GM18858 (cell line): ENCODE data around the gene CHFR.
"Not testable (repeated sequence)": the region's sequence is repeated elsewhere in the genome, so short reads cannot be mapped to it uniquely, and the experiment has no call there.

Experiments used
- ATAC-seq: cut with Tn5 transposase; IDR thresholded peaks from one replicate; pipeline ENCODE4 v1.9.1; 2021; ENCODE audit not compliant: unreplicated experiment

The CHFR gene, protein sequence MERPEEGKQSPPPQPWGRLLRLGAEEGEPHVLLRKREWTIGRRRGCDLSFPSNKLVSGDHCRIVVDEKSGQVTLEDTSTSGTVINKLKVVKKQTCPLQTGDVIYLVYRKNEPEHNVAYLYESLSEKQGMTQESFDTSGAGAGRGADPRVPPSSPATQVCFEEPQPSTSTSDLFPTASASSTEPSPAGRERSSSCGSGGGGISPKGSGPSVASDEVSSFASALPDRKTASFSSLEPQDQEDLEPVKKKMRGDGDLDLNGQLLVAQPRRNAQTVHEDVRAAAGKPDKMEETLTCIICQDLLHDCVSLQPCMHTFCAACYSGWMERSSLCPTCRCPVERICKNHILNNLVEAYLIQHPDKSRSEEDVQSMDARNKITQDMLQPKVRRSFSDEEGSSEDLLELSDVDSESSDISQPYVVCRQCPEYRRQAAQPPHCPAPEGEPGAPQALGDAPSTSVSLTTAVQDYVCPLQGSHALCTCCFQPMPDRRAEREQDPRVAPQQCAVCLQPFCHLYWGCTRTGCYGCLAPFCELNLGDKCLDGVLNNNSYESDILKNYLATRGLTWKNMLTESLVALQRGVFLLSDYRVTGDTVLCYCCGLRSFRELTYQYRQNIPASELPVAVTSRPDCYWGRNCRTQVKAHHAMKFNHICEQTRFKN

DNA sequence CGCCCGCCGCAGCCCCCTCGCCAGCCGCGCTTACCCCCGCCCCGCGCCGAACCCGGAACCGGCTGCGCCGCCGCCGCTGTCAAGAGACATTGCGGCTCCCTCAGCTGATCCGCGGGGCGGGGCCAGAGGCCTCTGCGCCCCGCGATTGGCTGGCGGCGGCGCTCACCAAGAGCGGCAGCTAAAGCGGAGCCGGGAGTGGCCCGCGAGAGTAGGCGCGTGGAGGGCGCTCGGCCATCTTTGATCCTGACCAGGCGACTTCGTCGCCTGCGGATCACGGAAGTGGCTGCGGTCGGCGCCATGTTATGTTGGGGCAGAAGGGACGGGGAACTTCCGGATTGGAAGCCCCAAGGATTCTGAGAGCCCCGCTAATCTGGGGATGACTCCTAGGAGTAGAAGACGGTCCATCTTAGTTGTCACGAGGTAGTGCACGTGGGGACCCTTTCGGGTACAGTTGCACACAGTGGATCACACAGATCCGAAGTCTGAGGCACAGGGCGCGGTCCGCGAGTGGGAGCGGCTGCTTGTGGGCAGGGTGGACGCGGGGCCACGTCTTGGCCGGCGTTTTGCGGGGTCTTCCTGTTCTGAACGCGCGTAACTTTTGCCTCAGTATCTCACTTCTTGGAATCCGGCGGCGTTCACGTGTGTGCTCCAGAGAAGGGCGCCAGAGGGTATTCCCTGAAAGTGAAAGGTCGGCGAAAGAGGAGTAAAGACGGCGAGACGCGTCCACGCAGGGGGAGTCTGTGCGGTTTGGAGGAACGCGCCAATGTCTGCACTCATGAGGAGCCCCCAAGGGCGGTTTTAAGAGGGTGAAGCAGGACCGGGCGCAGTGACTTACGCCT is at the start of gene CHFR:
Gene CHFR (minus strand): TSS at position 93 of the 839 bp plus-strand sequence. CDS start 277 bp downstream, outside the sequence.
- peak; percentile 96 for ATAC-seq

DNA sequence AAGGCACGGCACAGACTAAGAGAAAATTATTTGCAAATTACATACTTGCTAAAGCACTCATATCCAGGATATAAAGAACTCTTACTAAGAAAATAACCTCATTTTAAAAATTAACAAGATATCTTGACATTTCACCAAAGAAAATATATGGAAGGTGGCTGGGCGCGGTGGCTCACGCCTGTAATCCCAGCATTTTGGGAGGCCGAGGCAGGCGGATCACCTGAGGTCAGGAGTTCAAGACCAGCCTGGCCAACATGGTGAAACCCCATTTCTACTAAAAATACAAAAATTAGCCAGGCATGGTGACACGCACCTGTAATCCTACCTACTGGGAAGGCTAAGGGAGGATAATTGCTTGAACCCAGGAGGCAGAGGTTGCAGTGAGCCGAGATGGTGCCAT is 49.5 kb upstream of the CHFR start:
- ATAC-seq, result not testable (repeated sequence)

DNA sequence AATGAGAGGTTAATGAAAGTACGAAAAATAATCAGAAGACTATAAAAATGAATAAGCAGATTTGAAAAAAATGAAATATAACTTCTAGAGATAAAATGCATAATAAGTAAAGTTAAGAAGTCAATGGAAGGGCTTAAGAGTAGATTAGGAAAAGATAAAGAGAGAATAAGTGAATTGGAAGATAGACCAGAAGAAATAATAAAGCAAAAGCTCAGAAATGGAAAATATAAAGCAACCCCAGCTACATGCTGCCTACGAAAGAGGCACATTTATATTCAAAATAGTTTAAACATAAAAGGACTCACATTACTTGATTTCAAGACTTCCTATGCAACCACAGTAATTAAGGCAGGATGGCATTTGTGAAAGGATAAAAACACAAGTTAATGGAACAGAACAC is 48.8 kb upstream of the CHFR start:
- no peak for ATAC-seq

DNA sequence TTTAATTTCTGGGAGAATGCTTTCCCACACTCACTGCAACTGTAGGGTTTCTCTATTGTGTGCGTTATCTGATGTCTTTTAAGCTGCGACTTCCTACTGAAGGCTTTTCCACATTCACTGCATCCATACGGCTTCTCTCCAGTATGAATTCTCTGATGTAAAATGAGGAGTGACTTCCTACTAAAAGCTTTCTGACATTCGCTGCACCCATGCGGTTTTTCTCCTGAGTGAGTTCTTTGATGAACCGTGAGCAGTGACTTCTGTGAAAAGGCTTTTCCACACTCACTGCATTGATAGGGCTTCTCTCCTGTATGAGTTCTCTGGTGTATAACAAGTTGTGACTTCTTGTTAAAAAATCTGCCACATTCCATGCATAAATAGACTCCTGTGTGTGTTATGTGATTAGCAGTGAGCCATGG is 39.0 kb upstream of the CHFR start:
- ATAC-seq, result no peak

DNA sequence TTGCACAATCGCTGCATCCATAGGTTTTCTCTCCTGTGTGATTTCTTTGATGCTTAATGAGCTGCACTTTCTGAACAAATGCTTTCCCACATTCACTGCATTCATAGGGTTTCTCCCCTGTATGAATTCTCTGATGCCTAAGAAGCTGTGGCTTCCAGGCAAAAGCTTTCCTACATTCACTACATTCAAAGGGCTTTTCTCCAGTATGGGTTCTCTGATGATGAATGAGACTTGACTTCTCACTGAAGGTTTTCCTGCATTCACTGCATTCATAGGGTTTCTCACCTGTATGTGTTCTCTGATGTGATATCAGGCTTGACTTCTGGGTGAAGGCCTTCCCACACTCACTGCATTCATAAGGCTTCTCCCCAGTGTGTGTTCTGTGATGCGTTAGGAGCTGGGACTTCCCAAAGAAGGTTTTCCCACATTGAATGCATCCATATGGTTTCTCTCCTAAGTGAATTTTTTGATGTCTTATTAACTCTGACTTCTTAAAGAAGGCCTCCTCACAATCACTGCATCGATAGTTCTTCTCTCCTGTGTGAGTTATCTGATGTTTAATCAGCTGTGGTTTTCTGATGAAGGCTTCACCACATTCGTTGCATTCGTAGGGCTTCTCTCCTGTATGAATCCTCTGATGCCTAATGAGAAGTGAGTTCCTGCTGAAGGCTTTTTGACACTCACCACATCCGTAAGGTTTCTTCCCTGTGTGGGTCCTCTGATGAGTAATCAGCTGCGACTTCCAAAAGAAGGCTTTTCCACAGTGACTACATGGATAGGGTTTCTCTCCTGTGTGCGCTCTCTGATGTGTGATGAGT is 38.4 kb upstream of the CHFR start:
- no peak for ATAC-seq

DNA sequence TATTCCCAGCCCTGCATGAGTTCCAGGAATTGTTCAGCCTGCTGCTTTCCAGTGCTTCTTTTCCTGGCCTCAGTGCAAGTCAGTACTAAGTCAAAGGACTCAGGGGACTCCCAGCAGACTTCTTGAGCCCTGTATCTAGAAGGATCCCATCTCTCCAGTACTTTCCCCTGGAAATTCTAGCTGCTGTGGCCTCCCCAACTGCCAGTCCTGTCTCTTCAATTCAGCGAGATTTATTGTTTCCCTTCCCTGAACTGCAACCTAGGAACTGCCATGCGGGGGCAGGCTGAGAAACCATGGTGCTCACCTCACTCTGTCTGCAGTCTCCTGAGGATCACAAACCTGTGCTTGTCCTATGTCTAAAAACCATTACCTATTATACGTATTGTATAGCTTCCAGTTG is 37.0 kb upstream of the CHFR start:
- ATAC-seq, result no peak

DNA sequence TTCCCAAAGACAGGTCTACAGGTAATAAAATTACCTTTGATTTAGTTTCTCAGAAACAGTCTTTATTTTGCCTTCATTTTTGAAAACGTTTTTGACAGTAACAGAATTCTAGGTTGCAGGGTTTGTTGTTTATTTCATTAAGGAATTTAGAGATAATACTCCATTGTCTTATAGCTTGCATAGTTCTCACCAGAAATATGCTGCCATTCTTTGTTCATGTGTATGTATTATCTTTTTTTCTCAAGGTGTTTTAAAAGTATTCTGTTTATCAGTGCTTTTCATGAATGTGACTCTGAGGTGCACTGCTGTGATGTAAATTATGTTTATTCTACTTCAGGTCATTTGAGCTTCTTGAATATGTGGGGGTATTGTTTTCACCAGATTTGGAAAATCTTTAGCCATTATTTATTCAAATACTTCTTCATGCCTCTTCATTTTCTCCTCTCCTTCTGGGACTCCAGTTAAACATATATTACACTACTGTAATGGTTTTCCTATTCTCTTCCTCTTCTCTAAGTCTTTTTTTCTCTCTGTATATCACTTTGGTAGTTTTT is 36.0 kb upstream of the CHFR start:
- no peak for ATAC-seq

DNA sequence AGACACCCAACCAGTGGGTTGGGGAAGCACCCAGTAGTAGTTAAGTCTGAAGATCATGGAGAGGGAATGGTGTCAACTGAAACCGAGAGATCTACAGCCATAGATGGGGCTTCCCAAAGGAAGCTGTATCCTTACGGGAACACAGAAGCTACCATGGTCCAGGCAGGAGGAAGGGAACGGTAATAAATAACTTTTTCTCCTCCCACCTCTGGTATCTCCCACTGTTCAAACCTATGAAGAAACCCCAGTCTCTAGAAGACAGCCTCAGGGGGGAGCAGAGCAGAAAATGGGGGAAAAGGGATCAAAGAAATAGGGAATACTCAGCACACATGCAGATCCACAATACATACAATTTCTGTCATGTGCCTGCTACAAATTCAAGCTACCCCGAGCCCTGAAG is 35.3 kb upstream of the CHFR start:
- ATAC-seq, result no peak

DNA sequence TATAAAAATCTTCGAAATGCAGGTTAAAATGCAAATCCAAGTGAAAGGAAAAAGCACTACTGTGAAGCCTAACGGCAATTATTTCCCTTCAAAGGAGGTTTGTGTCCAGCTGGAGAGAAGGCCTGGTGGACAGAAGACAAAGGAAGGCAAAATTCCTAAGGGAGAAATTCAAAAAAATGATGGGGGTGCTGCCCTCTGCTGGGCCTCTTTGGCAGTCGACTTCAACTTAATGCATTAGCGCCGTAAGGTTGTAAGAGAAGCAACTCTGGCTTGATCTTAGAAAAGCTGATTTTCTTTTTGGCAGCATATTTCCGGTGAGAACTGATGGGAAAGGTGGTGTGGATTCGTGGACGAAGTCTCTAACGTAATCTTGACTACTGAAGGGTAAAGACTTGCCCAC is 34.3 kb upstream of the CHFR start:
- no peak for ATAC-seq

DNA sequence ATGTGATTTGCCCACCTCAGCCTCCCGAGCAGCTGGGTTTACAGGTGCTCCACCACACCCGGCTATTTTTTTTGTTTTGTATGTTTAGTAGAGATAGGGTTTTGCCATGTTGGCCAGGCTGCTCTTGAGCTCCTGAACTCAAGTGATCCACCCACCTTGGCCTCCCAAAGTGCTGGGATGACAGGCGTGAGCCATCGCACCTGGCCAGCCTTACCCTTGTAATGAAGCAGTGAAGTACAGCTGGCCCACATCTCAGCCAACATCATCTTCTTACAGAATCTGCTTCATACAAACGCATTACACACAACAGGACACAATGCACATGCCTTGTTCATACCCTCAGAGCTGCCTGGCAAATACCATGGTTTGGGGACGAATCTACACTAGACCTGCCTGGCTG is 31.3 kb upstream of the CHFR start:
- ATAC-seq, result no peak

DNA sequence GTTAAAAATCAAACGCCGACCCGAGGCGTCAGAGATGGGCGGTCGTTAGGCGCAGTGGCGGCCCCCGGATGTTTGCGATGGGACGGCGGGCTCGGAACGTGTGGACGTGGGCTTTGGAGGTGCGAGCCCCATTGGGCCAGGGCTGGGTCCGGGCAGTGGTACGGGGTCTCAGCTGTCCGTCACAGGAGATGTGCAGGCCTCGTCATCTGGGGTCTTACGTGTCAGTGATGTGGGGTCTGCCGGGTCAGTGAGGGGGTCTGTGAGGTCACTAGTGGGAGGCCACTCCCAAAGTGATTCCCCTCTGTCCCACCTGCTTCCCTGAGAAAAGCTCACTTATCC is 21.6 kb upstream of the CHFR start:
- no peak for ATAC-seq

DNA sequence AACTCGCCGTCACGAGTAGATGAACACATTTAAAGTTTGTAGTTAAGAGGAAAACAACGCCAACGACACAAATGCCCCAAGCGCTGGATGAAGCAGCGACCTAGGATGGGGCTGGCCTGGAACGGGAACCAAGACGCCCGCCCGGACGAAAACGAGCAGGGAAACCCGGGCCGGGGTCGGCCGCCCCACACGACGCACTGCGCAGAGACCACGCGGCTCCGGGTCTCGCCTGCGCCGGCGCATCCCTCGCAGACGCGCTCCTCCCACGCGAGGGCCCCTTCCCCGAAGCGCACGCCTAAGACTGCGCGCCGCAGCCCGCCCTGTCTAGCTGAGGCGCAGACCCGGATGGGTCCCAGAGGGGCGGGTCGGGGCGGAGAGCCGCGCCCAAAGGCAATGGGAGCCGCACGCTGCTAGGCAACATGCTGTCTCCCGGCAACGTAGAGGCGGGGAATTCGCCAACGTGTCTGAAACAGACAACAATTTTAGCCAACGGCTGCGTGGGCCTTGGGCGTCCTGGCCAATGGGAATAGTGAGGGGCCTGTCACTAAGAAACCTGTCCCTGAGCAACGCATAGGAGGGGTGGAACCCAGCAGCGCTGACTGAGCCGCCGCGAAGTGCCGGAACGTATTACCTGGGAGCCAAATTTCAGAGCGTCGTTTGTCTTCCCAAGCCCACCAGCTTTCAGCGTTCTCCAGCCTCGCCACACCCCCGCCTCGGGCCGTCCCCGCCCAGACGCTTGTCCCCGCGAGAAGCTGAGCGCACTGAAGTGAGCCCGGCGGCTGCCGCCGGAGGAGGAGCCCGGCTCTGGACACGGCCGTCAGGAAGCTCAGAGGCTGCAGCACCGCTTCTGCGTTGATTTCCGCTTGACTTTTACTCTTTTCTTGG is 21.0 kb upstream of the CHFR start:
- peak; percentile 92 for ATAC-seq

DNA sequence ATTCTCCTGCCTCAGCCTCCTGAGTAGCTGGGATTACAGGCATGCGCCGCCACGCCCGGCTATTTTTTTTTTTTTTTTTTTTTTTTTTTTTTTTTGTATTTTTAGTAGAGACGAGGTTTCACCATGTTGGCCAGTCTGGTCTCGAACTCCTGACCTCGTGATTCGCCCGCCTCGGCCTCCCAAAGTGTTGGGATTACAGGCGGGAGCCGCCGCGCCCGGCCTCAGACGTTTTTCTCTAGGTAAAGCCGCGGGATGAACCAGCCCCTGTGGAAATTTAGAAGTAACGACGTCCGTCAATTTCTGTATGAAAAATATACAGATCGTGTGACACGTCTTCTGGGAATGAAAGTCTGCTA is 20.4 kb upstream of the CHFR start:
- ATAC-seq, result not testable (repeated sequence)

DNA sequence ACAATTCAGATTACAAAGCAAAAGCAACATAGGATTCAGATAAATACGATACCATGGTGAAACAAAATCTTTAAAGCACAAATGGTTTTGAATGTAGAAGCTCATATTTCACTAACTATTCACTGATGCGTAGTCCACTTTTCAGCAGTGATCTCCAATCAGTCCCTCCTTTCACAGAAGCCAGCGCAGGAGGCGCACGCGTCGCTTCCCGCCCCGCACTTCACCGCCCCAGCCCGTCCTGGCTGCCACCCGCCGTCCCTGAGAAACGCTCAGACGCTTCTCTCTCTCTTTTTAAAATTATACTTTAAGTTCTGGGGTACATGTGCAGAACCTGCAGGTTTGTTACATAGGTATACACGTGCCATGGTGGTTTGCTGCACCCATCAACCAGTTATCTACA is 19.8 kb upstream of the CHFR start:
- no peak for ATAC-seq

DNA sequence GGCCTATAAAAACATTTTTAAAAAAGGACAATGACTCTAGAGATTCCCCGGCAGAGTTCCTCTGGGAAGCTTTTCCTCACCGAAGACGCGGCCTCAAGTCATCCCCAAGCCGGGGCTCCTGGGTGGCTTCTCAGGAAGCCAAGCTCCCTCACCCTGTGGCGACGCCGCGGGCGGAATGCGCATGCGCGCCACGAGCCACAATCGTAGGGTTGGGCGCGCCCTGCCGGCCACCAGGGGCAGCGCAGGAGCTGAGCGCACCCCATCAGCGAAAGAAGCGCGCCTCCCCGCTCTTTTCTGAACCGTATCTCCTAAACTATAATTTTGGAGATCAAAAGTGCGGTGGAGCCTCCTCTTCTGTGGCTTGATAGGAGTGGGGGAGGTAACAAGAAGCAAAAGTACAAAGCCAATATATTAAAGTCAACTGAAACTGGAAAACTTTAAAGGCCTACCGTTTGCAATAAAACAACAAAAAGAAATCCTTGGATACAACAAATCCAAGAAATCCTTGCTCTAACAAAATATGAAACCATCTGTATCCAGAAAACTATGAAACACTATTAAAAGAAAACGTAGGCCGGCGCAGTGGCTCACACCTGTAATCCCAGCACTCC is 17.4 kb upstream of the CHFR start:
- no peak for ATAC-seq

DNA sequence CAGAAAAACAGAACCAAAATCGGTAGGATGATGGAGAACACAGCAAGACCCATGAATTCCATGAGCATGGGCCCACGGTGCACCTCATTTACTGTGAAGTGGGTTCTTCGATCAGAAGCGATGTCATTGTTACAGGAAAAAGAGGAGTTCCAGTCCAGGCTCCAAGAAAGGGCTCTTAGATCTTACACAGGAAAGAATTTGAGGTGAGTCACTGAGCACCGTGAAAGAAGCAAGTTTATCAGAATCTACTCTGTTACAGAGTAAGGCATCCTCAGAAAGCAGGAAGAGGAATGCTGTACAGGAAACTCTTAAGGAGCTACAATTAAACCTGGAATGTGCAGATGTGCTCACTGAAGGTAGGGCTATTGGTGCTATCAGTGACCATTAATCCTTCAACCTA is 11.6 kb upstream of the CHFR start:
- ATAC-seq, result no peak

DNA sequence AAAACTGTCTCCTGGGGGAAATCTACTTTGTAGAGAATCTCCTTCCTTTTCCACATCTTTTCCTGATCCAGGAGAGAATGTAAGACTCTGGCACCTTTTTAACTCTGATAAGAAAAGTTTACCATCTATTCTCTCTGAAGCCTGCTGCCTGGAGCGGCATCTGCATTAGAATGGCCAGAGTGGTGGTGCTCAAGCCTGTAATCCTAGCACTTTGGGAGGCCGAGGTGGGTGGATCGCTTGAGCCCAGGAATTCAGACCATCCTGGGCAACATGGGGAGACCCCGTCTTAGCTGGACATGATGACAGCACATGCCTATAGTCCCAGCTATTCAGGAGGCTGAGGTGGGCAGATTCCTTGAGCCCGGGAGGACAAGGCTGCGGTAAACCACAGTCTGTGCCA is 1.4 kb upstream of the CHFR start:
- ATAC-seq, result no peak

DNA sequence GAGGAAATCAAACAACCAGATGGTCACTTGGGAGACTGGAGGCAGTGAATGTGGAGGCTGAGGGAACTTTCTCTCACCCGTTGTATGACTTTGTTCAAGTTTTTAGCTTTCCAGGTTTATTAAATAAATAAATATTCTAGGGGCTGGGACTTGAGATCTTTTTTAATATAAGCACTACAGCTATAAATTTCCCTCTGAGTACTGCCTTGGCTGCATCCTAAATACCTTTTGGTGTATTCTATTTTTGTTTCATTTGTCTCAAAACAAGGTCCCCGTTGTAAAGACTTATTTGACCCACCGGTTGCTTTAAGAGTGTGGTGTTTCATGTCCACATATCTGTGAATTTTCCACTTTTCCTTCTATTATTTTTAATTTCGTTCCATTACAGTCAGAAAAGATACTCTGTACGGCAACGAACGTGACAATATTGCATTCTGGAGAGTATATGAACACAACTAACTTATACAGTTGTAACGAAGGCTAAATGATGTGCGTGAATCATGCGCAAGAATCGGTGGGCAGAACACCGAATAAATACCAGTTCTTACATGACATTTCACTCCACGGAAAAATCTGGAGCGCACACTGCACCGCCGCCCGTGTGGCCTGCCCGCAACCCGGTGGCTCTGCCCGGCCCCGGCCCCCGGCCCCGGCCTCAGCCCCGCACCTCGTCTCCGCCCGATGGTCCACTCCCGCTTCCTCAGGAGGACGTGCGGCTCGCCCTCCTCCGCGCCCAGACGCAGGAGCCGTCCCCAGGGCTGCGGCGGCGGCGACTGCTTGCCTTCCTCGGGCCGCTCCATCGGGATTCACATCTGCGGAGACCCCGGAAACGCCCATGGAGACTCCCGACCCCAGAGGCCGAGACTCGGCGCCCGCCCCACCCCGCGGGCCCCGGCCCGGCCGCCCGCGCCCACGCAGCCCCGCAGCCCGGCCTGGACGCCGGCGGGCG is 602 bp downstream of the CHFR start:
- ATAC-seq, result peak; percentile 11
